ENCODE data around the gene TSPAN16. TPM values are rescaled to one million over a fixed set of nuclear protein-coding genes. Genes with fewer than 3 reads are reported as not detected.

Gene TSPAN16
- total and polyA plus RNA-seq, 2 of the 13 experiments (the other 11 are each of a cell fraction or from before 2014, with no cell fraction given) = not detected

- TF ChIP-seq, protein P1, sequence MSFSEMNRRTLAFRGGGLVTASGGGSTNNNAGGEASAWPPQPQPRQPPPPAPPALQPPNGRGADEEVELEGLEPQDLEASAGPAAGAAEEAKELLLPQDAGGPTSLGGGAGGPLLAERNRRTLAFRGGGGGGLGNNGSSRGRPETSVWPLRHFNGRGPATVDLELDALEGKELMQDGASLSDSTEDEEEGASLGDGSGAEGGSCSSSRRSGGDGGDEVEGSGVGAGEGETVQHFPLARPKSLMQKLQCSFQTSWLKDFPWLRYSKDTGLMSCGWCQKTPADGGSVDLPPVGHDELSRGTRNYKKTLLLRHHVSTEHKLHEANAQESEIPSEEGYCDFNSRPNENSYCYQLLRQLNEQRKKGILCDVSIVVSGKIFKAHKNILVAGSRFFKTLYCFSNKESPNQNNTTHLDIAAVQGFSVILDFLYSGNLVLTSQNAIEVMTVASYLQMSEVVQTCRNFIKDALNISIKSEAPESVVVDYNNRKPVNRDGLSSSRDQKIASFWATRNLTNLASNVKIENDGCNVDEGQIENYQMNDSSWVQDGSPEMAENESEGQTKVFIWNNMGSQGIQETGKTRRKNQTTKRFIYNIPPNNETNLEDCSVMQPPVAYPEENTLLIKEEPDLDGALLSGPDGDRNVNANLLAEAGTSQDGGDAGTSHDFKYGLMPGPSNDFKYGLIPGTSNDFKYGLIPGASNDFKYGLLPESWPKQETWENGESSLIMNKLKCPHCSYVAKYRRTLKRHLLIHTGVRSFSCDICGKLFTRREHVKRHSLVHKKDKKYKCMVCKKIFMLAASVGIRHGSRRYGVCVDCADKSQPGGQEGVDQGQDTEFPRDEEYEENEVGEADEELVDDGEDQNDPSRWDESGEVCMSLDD (CRISPR knock-in tag; IDR thresholded peaks at IDR 0.05; ENCODE audit: borderline replicate concordance) = no peak
- no peak for TF ChIP-seq NCOA1 (CRISPR knock-in tag; IDR thresholded peaks at IDR 0.05)
- TF ChIP-seq ZNF563 (CRISPR knock-in tag; IDR thresholded peaks at IDR 0.05) = 0 out of 2 replicates have a peak, but pooled peaks have one; percentile 6
- TF ChIP-seq, protein P2, sequence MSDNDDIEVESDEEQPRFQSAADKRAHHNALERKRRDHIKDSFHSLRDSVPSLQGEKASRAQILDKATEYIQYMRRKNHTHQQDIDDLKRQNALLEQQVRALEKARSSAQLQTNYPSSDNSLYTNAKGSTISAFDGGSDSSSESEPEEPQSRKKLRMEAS (IDR thresholded peaks at IDR 0.05) = peak; percentile 17; the same call in 1 of the 2 replicates
- 0 out of 2 replicates have a peak, but pooled peaks have one; percentile 53 for TF ChIP-seq KDM3A (CRISPR knock-in tag; IDR thresholded peaks at IDR 0.05; ENCODE audit: low read depth)
- no peak for TF ChIP-seq BORCS8-MEF2B (CRISPR knock-in tag; IDR thresholded peaks at IDR 0.05)
- TF ChIP-seq, protein P3, sequence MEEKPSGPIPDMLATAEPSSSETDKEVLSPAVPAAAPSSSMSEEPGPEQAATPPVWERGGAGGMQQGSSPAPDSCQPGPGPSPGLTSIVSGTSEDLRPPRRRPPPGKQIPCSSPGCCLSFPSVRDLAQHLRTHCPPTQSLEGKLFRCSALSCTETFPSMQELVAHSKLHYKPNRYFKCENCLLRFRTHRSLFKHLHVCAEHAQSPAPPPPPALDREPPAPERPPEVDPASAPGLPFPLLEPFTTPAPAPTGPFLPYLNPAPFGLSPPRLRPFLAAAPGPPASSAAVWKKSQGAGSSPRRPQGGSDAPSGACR (CRISPR knock-in tag; IDR thresholded peaks at IDR 0.05) = no peak
- TF ChIP-seq ZNF460 (CRISPR knock-in tag; IDR thresholded peaks at IDR 0.05; ENCODE audit: borderline replicate concordance) = no peak
- TF ChIP-seq, protein P4, sequence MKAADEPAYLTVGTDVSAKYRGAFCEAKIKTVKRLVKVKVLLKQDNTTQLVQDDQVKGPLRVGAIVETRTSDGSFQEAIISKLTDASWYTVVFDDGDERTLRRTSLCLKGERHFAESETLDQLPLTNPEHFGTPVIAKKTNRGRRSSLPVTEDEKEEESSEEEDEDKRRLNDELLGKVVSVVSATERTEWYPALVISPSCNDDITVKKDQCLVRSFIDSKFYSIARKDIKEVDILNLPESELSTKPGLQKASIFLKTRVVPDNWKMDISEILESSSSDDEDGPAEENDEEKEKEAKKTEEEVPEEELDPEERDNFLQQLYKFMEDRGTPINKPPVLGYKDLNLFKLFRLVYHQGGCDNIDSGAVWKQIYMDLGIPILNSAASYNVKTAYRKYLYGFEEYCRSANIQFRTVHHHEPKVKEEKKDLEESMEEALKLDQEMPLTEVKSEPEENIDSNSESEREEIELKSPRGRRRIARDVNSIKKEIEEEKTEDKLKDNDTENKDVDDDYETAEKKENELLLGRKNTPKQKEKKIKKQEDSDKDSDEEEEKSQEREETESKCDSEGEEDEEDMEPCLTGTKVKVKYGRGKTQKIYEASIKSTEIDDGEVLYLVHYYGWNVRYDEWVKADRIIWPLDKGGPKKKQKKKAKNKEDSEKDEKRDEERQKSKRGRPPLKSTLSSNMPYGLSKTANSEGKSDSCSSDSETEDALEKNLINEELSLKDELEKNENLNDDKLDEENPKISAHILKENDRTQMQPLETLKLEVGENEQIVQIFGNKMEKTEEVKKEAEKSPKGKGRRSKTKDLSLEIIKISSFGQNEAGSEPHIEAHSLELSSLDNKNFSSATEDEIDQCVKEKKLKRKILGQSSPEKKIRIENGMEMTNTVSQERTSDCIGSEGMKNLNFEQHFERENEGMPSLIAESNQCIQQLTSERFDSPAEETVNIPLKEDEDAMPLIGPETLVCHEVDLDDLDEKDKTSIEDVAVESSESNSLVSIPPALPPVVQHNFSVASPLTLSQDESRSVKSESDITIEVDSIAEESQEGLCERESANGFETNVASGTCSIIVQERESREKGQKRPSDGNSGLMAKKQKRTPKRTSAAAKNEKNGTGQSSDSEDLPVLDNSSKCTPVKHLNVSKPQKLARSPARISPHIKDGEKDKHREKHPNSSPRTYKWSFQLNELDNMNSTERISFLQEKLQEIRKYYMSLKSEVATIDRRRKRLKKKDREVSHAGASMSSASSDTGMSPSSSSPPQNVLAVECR (CRISPR knock-in tag; IDR thresholded peaks at IDR 0.05; ENCODE audit: borderline replicate concordance) = peak; percentile 61; the same call in 1 of the 2 replicates
- TF ChIP-seq KLF12 (CRISPR knock-in tag; IDR thresholded peaks at IDR 0.05; ENCODE audit: borderline replicate concordance) = peak; percentile 30; the same call in 1 of the 2 replicates
- TF ChIP-seq RARA (CRISPR knock-in tag; IDR thresholded peaks at IDR 0.05) = 0 out of 2 replicates have a peak, but pooled peaks have one; percentile 8
- TF ChIP-seq, protein P5, sequence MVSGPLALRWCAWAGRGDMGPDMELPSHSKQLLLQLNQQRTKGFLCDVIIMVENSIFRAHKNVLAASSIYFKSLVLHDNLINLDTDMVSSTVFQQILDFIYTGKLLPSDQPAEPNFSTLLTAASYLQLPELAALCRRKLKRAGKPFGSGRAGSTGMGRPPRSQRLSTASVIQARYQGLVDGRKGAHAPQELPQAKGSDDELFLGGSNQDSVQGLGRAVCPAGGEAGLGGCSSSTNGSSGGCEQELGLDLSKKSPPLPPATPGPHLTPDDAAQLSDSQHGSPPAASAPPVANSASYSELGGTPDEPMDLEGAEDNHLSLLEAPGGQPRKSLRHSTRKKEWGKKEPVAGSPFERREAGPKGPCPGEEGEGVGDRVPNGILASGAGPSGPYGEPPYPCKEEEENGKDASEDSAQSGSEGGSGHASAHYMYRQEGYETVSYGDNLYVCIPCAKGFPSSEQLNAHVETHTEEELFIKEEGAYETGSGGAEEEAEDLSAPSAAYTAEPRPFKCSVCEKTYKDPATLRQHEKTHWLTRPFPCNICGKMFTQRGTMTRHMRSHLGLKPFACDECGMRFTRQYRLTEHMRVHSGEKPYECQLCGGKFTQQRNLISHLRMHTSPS (CRISPR knock-in tag; IDR thresholded peaks at IDR 0.05; ENCODE audit: low read depth) = peak; percentile 51; the same call in 1 of the 2 replicates
- TF ChIP-seq ZNF281 (CRISPR knock-in tag; IDR thresholded peaks at IDR 0.05; ENCODE audit: borderline replicate concordance) = no peak
- TF ChIP-seq ZFP41 (CRISPR knock-in tag; IDR thresholded peaks at IDR 0.05; ENCODE audit: borderline replicate concordance) = no peak
Observed at GRCh38 chr19:11293433-11294389, 2.2 kb upstream of the TSPAN16 start (continued).
